NCI-H1436 (cell line): ENCODE measurements around the gene ECT2.
"Not testable (repeated sequence)": the region's sequence is repeated elsewhere in the genome, so short reads cannot be mapped to it uniquely, and the experiment has no call there.

Source experiments
- DNase-seq: peaks from one replicate; lab custom pipeline; 2025; lab: John Stamatoyannopoulos, UW

ECT2 gene

GRCh38 chr3:172813462-172813861 is 62.9 kb downstream of the ECT2 start:
- no peak for DNase-seq

GRCh38 chr3:172814738-172815137 is 64.2 kb downstream of the ECT2 start:
- DNase-seq = no peak

GRCh38 chr3:172815857-172816256 is 65.3 kb downstream of the ECT2 start:
- DNase-seq = no peak

GRCh38 chr3:172816281-172816680 is 65.8 kb downstream of the ECT2 start:
- DNase-seq = no peak

GRCh38 chr3:172816968-172817367 is 66.4 kb downstream of the ECT2 start:
- no peak for DNase-seq

GRCh38 chr3:172820492-172820891 is 70.0 kb downstream of the ECT2 start:
- no peak for DNase-seq

- DNase-seq = no peak
These were observed 73.7 kb downstream of the ECT2 start for GRCh38 chr3:172824229-172824628.

- not testable (repeated sequence) for DNase-seq
These were observed 76.7 kb downstream of the ECT2 start for GRCh38 chr3:172827231-172827630.

- no peak for DNase-seq
These were observed 82.5 kb downstream of the ECT2 start for GRCh38 chr3:172832983-172833382.

- peak; percentile 58 for DNase-seq
These were observed 86.0 kb downstream of the ECT2 start for GRCh38 chr3:172836390-172836997.

GRCh38 chr3:172839679-172840078 is 89.2 kb downstream of the ECT2 start:
- no peak for DNase-seq

- no peak for DNase-seq
These were observed 89.9 kb downstream of the ECT2 start for GRCh38 chr3:172840463-172840862.

- no peak for DNase-seq
These were observed 90.4 kb downstream of the ECT2 start for GRCh38 chr3:172840913-172841312.

- no peak for DNase-seq
These were observed 93.9 kb downstream of the ECT2 start for GRCh38 chr3:172844428-172844827.

GRCh38 chr3:172846103-172846561 is 95.6 kb downstream of the ECT2 start:
- no peak for DNase-seq

GRCh38 chr3:172846706-172847105 is 96.2 kb downstream of the ECT2 start:
- no peak for DNase-seq

GRCh38 chr3:172847292-172847691 is 96.8 kb downstream of the ECT2 start:
- no peak for DNase-seq

- no peak for DNase-seq
These were observed 98.4 kb downstream of the ECT2 start for GRCh38 chr3:172848910-172849309.

GRCh38 chr3:172853005-172853404 is 102.5 kb downstream of the ECT2 start:
- DNase-seq = no peak

- DNase-seq = no peak
These were observed 103.6 kb downstream of the ECT2 start for GRCh38 chr3:172853921-172854666.

- DNase-seq = no peak
These were observed 104.5 kb downstream of the ECT2 start for GRCh38 chr3:172855037-172855436.

GRCh38 chr3:172856795-172857742 is 106.5 kb downstream of the ECT2 start:
- DNase-seq = no peak

GRCh38 chr3:172859041-172859440 is 108.5 kb downstream of the ECT2 start:
- no peak for DNase-seq
